Fibroblast of lung (primary cell): ENCODE results near the gene DTX3. TPM values are rescaled to one million over a fixed set of nuclear protein-coding genes. Genes with fewer than 3 reads are reported as not detected.

Experiments
- DNase-seq, 2 donors: peaks; one replicate each; pipeline versions ENCODE4 v3.0.0 to v3.0.0-alpha.2; 2010; ENCODE audit warnings: low read depth in 2 of 2
- H2AFZ ChIP-seq: 2 replicates; pipeline ENCODE4 v1.5.1; 2012; ENCODE audit warnings: low read length, control low read depth, inconsistent platforms
- H3K27ac ChIP-seq: 2 replicates; pipeline ENCODE4 v1.5.1; 2011; ENCODE audit warnings: low read length, control low read depth; ENCODE audit not compliant: insufficient read depth
- H3K27me3 ChIP-seq: 2 replicates; pipeline ENCODE4 v1.5.1; 2011; ENCODE audit warnings: mild to moderate bottlenecking, low read length; ENCODE audit not compliant: control insufficient read depth, insufficient read depth
- H3K36me3 ChIP-seq: 2 replicates; pipeline ENCODE4 v1.5.1; 2011; ENCODE audit warnings: low read length; ENCODE audit not compliant: control insufficient read depth, insufficient read depth
- H3K4me1 ChIP-seq: 2 replicates; pipeline ENCODE4 v1.5.1; 2011; ENCODE audit warnings: low read length; ENCODE audit not compliant: control insufficient read depth, insufficient read depth; ENCODE audit errors: extremely low read depth
- H3K4me2 ChIP-seq: 2 replicates; pipeline ENCODE4 v1.5.1; 2011; ENCODE audit warnings: low read length, control low read depth; ENCODE audit not compliant: insufficient read depth; ENCODE audit errors: extremely low read depth
- H3K4me3 ChIP-seq, 4 experiments: fragments of 200-600 bp in 1 of 4; sonication (generic) in 1 of 4; replicated peaks in 1 of 4; 2 replicates each; pipeline ENCODE4 v1.5.1; 2011 to 2016; ENCODE audit warnings: low read length in 4 of 4, low read depth in 3 of 4, mild to moderate bottlenecking in 3 of 4, control low read depth in 2 of 4, inconsistent platforms in 1 of 4, mixed read lengths in 1 of 4; ENCODE audit not compliant: insufficient read depth in 1 of 4; ENCODE audit errors: control extremely low read depth in 1 of 4
- H3K79me2 ChIP-seq: 2 replicates; pipeline ENCODE4 v1.5.1; 2012; ENCODE audit warnings: mild to moderate bottlenecking, low read length, inconsistent platforms; ENCODE audit not compliant: control insufficient read depth, insufficient read depth
- H3K9ac ChIP-seq: 2 replicates; pipeline ENCODE4 v1.5.1; 2011; ENCODE audit warnings: mild to moderate bottlenecking, low read length, control low read depth; ENCODE audit not compliant: insufficient read depth
- H3K9me3 ChIP-seq: 2 replicates; pipeline ENCODE4 v1.5.1; 2012; ENCODE audit warnings: low read depth, low read length; ENCODE audit not compliant: control insufficient read depth, insufficient read depth
- H4K20me1 ChIP-seq: 2 replicates; pipeline ENCODE4 v1.5.1; 2011; ENCODE audit warnings: low read length; ENCODE audit not compliant: control insufficient read depth, insufficient read depth; ENCODE audit errors: extremely low read depth
- EZH2 ChIP-seq: IDR thresholded peaks from 2 replicates; pipeline ENCODE4 v1.5.1; 2012; ENCODE audit warnings: low read length, control low read depth, mild to moderate bottlenecking; ENCODE audit errors: missing control alignments
- polyA plus RNA-seq, 2 donors: library from polyadenylated mRNA; depleted of rRNA in 1 of 2; stranded (reverse) in 1 of 2; unstranded in 1 of 2; fragments of >200 nt; gene quantifications; 2 replicates each; pipeline ENCODE4 v1.2.1, GENCODE V29; 2011 to 2012; ENCODE audit warnings: missing spikeins in 1 of 2
- total RNA-seq: library from RNA; depleted of rRNA; stranded (reverse); fragments of >200 nt; gene quantifications from 2 replicates; pipeline ENCODE4 v1.2.1, GENCODE V29; 2014
- TF ChIP-seq, protein P1 (sequence below), 2 donors: IDR thresholded peaks in 1 of 2; conservative IDR thresholded peaks in 1 of 2; 1 replicate in 1 of 2; 2 replicates in 1 of 2; pipeline ENCODE4 v1.5.1; 2011 to 2012; ENCODE audit warnings: low read length in 2 of 2, control low read depth in 1 of 2, inconsistent platforms in 1 of 2, low read depth in 1 of 2, mild to moderate bottlenecking in 1 of 2

DTX3 gene
- total and polyA plus RNA-seq, 2 donors (not counting 1 experiment from before 2014, with no cell fraction given), result 12.1 to 30.4 TPM

DNA sequence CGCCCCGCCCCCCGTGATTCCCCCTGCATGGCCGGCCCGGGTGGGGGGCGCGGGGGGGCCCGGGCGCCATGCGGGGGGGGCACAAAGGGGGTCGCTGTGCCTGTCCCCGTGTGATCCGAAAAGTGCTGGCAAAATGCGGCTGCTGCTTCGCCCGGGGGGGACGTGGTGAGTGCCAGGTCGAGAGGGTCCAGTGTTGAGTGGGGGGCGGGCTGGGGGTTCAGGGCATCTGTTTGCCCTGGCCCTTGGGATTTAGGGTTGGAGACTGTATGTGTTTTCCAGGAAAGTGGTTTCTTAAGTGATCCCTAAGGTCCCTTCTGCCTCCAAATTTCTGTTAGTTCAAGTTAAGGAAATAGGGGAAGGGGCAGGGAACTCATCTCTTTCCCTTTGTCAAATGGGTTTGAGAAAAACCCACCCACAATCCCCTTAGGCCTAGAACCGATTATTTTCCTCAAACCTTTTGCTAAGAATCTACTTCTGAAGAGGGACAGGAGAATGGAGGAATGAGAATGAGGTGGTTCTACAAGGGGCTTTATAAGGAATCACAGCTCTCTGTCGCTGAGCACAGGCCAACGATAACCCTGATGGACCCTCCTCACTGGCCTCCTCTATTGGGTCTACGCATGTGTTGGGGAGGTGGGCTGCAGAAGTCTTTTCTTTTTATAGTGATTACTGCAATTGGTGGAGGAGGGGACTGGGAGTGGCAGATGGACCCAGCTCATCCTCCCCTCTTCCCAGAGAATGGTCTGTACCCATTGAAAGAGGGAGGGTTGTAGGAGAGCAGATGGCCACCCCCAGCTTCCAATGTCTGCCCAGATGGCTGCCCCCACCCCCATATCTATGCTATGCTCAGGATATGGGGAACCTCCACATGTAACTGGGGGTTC lies 7.4 kb downstream of the DTX3 start:
- DNase-seq, result no peak
- Histone ChIP-seq H3K4me1 (peaks cover 8% of the 10 kb centered on the region), H3K4me2 (peak overlapping the region; percentile 62), H3K9ac (no peak overlapping the region), H3K79me2 (no peaks in the 10 kb centered on the region), H3K36me3 (peaks cover 2% of the 10 kb centered on the region), H3K27ac (no peak overlapping the region), H2AFZ (no peak overlapping the region), H4K20me1 (no peaks in the 10 kb centered on the region), H3K9me3 (no peaks in the 10 kb centered on the region), H3K27me3 (no peaks in the 10 kb centered on the region), H3K4me3 (peak overlapping the region; percentile 31 to 70 (median 47))
- TF ChIP-seq, protein P1, sequence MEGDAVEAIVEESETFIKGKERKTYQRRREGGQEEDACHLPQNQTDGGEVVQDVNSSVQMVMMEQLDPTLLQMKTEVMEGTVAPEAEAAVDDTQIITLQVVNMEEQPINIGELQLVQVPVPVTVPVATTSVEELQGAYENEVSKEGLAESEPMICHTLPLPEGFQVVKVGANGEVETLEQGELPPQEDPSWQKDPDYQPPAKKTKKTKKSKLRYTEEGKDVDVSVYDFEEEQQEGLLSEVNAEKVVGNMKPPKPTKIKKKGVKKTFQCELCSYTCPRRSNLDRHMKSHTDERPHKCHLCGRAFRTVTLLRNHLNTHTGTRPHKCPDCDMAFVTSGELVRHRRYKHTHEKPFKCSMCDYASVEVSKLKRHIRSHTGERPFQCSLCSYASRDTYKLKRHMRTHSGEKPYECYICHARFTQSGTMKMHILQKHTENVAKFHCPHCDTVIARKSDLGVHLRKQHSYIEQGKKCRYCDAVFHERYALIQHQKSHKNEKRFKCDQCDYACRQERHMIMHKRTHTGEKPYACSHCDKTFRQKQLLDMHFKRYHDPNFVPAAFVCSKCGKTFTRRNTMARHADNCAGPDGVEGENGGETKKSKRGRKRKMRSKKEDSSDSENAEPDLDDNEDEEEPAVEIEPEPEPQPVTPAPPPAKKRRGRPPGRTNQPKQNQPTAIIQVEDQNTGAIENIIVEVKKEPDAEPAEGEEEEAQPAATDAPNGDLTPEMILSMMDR (conservative IDR thresholded peaks at IDR 0.05 in 1 of 2, IDR thresholded peaks at IDR 0.05 in 1 of 2; ENCODE audit: low read depth in 1 of 2, low read length in 2 of 2), result no peak
- TF ChIP-seq EZH2, result no peak

DNA sequence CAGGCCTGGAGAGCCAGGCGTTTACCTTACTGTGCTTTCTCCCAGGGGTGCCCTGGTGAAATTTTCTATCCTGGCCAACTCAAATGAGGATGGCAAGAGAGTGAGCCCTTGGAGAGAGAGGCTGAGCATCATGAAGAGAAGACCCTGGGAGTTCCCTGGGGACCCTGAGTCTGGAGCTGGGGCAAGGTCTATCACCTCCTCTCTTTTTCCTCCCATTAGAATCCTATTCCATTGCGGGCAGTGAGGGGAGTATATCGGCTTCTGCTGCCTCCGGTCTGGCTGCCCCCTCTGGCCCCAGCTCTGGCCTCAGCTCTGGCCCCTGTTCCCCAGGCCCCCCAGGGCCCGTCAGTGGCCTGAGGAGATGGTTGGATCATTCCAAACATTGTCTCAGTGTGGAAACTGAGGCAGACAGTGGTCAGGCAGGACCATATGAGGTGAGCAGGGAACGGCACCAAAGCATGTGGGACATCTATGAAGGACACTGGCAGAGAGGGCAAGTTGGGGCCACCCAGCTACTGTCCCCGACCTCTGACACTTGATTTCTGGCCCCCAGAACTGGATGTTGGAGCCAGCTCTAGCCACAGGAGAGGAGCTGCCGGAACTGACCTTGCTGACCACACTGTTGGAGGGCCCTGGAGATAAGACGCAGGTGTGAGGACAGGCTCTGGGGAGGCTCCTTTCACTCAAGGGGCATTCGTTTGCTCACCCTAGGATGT lies 8.2 kb downstream of the DTX3 start:
- H3K79me2 ChIP-seq, result no peaks in the 10 kb centered on the region

More for the DNA sequence above, 8.2 kb downstream of the DTX3 start:
- H2AFZ ChIP-seq, result no peak overlapping the region
- H3K9me3 ChIP-seq, result no peaks in the 10 kb centered on the region
- no peak overlapping the region for H3K4me3 ChIP-seq
- no peak for DNase-seq
- peaks cover 8% of the 10 kb centered on the region for H3K4me1 ChIP-seq
- no peak overlapping the region for H3K27ac ChIP-seq
- no peaks in the 10 kb centered on the region for H3K27me3 ChIP-seq
- no peaks in the 10 kb centered on the region for H4K20me1 ChIP-seq
- H3K36me3 ChIP-seq, result peaks cover 2% of the 10 kb centered on the region
- TF ChIP-seq, protein P1 (conservative IDR thresholded peaks at IDR 0.05 in 1 of 2, IDR thresholded peaks at IDR 0.05 in 1 of 2; ENCODE audit: low read depth in 1 of 2, low read length in 2 of 2), result no peak
- no peak for TF ChIP-seq EZH2
- H3K4me2 ChIP-seq, result no peak overlapping the region
- H3K9ac ChIP-seq, result no peak overlapping the region
